ENCODE measurements around the gene EPC2. TPM values are rescaled to one million over a fixed set of nuclear protein-coding genes. Genes with fewer than 3 reads are reported as not detected.

The EPC2 gene
- total and polyA plus RNA-seq, 10 of the 15 experiments (the other 5 are each of a cell fraction or from before 2014, with no cell fraction given): 2.0 to 16.5 (median 10.8) TPM

DNA sequence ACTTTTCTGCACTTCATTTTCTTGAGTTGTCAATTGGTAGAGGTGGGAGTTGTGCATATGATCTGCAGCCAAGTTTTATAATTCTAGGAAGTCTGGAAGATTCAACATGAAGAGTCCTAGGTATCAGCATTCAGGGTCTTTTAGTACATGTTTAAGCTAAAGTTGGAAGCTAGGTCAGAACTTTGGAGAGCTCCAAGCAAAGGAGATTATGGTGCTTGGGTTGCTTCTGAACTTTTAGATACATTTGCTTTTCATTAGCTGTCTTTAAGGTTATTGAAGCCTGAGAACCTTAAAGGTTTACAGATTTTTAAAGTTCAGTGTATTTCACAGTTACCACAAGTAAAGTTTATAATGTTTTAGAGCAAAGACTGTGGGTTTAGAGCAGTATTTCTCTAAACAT is 85.5 kb downstream of the EPC2 start:
- intact Hi-C loops (cut with micrococcal nuclease; ENCODE audit: unreplicated experiment): no loop called here
- Histone ChIP-seq H3K4me2 (ENCODE audit: control insufficient read depth, insufficient read depth) (no peak overlapping the region), H3K4me3 (no peak overlapping the region), H3K27ac (ENCODE audit: control insufficient read depth, insufficient read depth) (no peak overlapping the region), H3K9me3 (replicated peaks; ENCODE audit: control insufficient read depth, insufficient read depth, low read length) (peaks cover 3% of the 10 kb centered on the region), H3K9ac (ENCODE audit: control insufficient read depth, insufficient read depth, low read length) (no peak overlapping the region), H2AFZ (ENCODE audit: control insufficient read depth, low read depth, low read length) (no peak overlapping the region), H4K20me1 (ENCODE audit: control insufficient read depth, insufficient read depth) (no peaks in the 10 kb centered on the region), H3K27me3 (replicated peaks in 1 of 2; ENCODE audit: control insufficient read depth in 2 of 2, insufficient read depth in 2 of 2, low read length in 1 of 2) (no peaks in the 10 kb centered on the region), H3K36me3 (ENCODE audit: control insufficient read depth in 2 of 2, insufficient read depth in 2 of 2, low read length in 1 of 2) (no peaks in the 10 kb centered on the region; a peak in 1 of 4 replicates), H3K4me1 (ENCODE audit: control insufficient read depth, insufficient read depth, low read length) (peaks cover 8% of the 10 kb centered on the region), H3K79me2 (ENCODE audit: control insufficient read depth, insufficient read depth, low read length) (peaks cover 18% of the 10 kb centered on the region)
- no peak for DNase-seq (ENCODE audit: low read depth, low spot score)
- ChIA-PET SMC1A (ENCODE audit: uncharacterized antibody, unreplicated experiment) (interaction anchor here (1.0 to 1.4 kb wide), 3 partner anchors 10 to 60 kb away, joined by 3 to 5 read pairs (median 3); no protein-coding TSS in a partner anchor), POLR2A (no interaction called here), RAD21 (ENCODE audit: unreplicated experiment) (no interaction called here), CTCF (interaction anchor here (0.6 to 0.7 kb wide), 2 partner anchors 9 to 83 kb away, joined by 3 read pairs; no protein-coding TSS in a partner anchor)
- BruUV-seq (replicated peaks): no TSS peak
- ATAC-seq: no peak
- in situ Hi-C loops (cut with MboI): no loop called here
- TF ChIP-seq, protein P1, sequence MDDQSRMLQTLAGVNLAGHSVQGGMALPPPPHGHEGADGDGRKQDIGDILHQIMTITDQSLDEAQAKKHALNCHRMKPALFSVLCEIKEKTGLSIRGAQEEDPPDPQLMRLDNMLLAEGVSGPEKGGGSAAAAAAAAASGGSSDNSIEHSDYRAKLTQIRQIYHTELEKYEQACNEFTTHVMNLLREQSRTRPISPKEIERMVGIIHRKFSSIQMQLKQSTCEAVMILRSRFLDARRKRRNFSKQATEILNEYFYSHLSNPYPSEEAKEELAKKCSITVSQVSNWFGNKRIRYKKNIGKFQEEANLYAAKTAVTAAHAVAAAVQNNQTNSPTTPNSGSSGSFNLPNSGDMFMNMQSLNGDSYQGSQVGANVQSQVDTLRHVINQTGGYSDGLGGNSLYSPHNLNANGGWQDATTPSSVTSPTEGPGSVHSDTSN (IDR thresholded peaks at IDR 0.05; ENCODE audit: insufficient replicate concordance, low read depth, low read length): no peak
- no peak for TF ChIP-seq BCL11A (IDR thresholded peaks at IDR 0.05; ENCODE audit: low read depth, low read length)
- TF ChIP-seq EED (IDR thresholded peaks at IDR 0.05; ENCODE audit: low read depth): no peak
- TF ChIP-seq NFIC (IDR thresholded peaks at IDR 0.05; ENCODE audit: low read depth, low read length): no peak
- TF ChIP-seq RBBP5 (conservative IDR thresholded peaks at IDR 0.05): no peak
- TF ChIP-seq, protein P2, sequence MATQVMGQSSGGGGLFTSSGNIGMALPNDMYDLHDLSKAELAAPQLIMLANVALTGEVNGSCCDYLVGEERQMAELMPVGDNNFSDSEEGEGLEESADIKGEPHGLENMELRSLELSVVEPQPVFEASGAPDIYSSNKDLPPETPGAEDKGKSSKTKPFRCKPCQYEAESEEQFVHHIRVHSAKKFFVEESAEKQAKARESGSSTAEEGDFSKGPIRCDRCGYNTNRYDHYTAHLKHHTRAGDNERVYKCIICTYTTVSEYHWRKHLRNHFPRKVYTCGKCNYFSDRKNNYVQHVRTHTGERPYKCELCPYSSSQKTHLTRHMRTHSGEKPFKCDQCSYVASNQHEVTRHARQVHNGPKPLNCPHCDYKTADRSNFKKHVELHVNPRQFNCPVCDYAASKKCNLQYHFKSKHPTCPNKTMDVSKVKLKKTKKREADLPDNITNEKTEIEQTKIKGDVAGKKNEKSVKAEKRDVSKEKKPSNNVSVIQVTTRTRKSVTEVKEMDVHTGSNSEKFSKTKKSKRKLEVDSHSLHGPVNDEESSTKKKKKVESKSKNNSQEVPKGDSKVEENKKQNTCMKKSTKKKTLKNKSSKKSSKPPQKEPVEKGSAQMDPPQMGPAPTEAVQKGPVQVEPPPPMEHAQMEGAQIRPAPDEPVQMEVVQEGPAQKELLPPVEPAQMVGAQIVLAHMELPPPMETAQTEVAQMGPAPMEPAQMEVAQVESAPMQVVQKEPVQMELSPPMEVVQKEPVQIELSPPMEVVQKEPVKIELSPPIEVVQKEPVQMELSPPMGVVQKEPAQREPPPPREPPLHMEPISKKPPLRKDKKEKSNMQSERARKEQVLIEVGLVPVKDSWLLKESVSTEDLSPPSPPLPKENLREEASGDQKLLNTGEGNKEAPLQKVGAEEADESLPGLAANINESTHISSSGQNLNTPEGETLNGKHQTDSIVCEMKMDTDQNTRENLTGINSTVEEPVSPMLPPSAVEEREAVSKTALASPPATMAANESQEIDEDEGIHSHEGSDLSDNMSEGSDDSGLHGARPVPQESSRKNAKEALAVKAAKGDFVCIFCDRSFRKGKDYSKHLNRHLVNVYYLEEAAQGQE (IDR thresholded peaks at IDR 0.05; ENCODE audit: low read depth, low read length): peak; percentile 71
- FAIRE-seq: no peak
